NK-92 treated with Interleukin-12 subunit alpha and Interleukin-12 subunit beta, amount 100 ng/mL, for 24 hours (cell line): Measurements from ENCODE around the gene LIN7A.

ENCODE experiments used
- DNase-seq: peaks from one replicate; lab custom pipeline; 2025; lab: John Stamatoyannopoulos, UW

The LIN7A gene

DNA sequence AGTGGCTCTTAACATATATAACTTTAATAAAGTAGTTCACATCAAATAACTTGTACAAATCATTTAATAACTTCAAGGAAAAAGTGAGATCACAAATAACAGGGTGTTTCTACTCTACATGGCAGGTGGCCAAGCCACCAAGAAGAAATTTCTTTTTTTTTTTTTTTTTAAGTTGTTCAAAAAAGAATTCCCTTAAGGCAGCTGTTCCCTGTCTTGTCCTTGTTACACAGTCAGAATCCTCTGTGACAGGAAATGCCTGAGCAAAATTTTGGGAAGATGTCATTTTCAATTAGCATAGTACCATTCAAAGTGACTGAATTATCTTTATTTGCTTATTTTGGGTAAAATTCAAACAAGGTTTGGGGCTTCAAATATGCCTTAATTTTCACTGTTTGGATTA lies 79.4 kb downstream of the LIN7A start:
- no peak for DNase-seq

DNA sequence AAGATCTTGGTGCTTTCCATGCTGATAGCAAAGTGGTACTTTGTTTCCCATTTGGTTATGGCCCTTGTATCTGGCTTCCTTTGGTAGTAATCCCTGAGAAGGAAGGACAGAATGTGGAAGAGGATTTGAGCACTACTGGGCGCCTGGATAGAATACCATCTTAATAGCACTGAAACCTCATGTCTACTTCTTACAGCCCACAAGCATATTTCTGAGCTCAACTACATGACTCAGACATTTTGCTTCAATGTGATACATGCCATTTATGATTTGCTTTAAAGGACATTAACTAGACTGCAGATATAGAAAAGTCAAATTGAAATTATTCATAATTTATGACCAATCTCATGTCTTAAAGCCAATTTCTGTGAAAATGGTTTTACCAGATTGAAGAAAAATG lies 80.4 kb downstream of the LIN7A start:
- DNase-seq: no peak

DNA sequence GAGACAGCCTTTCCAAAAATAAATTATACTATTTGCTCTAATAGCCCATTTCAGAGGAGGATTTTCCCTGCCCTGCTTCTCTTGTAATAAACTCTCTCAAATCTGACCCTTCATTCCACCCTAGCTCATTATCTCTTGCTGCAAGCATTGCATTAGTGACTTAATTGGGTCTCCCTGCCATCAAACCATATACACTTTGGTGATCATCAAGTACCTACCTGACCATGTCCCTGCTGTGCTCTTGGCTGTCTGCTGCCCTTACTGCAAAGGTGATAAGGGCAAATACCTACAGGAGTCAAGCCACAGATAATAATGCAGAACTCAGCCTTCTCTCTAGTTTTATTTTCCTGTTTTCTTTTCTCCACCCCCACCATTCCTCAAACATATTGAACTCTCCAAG lies 88.4 kb downstream of the LIN7A start:
- DNase-seq: no peak

DNA sequence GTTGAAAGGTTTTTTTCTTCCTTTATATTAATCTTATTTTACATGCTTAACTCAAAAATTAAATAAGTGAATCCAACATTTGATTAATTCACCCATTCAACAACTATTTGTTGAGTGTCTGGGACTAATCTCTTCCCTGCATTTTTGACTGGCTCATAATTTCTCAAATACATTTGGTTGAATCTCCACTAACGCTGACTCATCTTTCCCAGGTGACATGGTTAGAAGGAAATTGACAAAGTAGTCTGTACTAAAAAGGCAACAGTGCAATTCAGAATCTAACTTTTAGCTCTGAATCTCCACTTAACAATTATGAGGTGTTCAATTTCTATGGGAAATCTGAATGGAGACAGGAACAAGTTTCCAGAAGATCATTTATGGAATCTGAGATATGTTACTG lies 88.9 kb downstream of the LIN7A start:
- DNase-seq: no peak

DNA sequence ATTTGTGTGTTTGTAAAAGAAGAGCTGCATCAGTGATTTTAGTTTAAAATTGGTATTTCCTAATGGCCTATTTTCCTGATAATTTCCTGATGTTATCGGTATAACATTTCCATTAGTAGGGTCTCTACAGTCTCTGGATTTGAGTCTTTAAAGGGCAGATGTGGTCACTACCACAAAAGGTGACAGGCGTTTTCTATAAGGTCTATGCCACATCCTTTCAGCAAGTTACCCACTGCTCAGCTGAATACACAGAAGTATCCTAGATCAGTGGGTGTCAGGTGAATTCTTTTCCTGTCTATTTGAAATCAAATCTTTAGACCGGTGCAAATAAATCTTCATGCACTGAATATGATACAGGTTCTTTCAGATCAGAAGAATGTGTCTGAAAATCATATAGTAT lies 90.2 kb downstream of the LIN7A start:
- DNase-seq: no peak

DNA sequence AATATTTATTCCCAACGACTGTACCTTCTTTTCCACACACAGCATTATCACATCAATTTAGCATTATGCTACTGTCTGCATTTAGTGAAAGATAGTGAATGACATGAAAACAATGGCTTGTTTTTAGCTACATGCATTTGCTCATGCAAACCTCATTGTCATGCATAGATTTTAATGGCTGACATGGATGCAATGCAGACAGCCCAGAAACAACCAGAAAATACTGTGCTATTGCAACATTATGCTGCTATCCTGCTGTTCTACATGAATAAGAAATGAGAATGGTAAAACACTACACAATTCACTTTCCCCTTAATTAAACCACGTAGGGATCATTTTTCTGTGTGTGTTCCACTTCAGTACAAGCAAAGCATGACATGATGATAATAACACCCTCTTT lies 90.8 kb downstream of the LIN7A start:
- no peak for DNase-seq

DNA sequence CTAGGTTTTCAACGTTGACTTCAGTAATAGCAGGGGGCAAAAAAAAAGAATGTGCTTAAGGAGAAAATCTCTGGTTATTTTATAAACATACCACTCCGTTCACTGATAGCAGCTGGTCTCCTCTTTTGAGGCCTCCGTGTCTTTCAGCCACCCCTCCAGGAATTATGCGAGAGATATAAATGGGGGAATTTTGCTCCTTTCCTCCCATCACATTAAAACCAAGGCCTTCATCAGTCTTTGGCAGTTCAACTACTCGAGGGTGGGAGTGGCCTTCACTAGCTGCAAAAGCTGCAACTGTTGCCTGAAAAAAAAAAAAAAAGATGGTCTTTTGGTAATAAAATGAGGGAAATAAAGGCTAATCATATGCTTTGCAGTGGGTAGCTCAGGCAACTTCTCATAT lies 92.1 kb downstream of the LIN7A start:
- no peak for DNase-seq

DNA sequence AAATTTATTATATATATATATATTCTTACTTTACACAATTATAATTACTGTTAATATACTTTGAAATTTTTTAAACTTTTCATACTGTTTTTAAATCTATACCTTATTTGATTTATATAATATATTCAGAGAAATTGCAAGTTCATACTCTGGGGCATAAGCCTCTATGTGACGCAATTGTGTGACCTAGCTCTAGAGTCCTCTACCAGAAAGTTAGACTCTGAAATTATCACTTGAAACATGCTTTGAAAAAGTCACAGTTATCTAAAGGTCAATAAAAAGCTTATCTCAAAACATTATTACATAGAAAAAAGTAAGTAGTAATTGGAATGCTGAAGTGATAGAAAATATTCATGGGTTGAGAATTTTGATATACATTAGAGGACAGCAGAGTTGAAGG lies 93.8 kb downstream of the LIN7A start:
- no peak for DNase-seq

DNA sequence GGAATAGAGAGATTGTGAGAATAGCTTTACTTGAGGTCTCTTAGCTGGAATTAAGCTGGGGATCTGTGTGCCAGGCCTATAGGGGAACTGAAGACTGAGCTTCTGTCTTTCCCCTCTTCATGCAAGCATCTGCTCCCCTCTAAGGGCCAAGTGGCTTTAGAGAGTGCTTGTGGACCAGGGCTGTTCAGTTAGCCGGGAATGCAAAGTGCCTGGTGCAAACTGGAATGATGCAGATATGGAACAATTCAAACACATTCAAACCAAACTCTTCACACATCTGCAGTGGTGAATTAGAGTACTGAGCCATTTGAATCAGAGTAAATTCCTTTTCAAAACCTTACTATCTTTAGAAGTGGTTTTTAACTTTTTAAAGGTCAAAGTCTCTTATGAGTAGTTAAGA lies 99.0 kb downstream of the LIN7A start:
- DNase-seq: no peak

DNA sequence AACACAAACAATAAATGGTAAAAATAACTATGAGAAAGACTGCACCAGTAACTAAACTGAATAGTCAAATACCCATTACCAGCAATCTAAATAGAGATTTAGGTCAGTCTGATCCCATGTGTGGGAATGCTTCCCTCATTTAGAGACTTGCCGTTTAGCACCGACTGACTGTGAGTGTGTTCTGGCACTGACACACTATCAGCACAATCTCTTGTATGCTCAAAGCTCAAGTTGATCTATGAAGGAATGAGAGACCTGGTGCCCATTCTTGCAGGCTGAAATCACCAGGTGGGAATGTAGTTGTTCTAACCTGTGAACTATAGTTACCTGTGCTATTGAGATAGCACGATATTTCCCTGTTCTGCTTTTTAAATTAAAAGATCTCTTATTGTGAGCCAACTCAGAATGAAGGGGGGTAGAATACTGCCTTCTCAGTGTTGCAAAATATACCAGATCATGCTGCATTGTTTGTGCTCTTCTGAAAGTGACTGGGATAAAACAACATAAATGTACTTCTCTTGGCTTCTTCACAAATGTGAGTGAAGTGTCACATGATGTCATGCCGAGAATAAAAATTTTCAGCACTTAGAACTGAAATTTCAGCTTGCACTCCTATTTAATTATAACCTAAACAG lies 99.6 kb downstream of the LIN7A start:
- DNase-seq: no peak

DNA sequence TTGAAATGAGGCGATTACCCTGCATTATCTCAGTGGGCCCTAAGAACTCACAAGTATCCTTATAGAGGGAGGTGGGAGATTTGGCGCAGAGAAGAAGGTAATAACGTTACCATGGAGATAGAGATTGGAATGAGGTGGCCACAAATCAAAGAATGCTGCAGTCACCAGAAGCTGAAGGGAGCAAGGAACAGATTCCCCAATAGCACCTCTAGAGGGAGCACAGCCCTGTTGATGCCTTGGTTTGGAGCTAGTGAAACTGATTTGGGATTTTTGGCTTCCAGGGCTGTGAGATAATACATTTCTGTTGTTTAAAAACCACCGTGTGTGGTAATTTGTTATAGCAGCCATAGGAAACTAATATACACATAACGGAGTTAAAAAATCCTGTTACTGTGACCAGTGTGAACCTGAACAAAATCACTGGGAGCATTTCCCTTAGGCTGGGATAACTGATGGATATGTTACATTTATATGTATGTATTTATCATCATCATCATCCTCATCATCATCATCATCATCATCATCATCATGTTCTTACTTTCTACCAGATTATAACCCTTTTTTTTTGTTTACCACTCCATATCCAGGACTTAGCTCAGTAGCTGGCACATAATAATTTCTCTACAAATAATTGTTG lies 100.3 kb downstream of the LIN7A start:
- DNase-seq: no peak

DNA sequence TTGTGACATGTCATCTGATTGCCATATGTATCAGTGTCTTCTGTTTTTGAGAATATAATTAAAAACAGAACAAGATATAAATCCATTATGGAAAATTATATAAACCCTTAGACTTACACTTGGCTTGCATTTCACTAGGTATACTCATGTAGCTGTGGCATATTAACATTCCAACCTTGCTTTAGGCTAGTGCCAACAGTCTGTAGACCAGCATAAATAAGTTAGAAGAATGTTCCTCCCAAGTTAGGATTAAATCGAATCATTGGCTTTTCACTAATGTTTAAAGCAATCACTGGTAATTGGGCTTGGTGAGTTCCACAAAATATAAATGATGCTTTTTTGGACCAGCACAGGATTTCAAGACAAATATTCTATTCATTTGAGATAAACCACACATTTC lies 103.0 kb downstream of the LIN7A start:
- DNase-seq: no peak

DNA sequence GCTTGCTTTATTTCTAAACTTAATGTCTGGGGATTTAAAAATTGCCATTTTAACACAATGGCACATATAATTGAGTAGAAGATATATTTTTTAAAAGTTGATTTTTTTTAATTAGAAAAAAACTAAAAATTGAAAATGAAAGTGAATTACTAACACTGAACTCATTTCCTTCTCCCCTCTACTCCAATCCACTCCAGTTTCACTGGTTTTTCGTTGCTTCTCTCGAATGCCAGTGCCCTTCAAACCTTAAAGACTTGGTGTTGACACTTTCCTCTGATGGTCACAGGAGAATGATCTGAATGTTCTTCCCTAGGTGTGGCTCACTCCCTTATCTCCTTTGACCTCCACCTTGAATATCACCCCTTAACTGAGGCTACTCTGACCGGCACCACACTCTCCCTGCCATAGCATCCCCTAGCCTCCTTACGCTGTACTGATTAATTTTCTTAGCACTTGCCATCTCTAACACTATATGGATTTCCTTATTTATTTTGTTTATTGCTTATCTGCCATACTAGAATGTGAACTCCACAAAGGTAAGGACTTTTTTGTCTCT lies 107.1 kb downstream of the LIN7A start:
- DNase-seq: no peak

DNA sequence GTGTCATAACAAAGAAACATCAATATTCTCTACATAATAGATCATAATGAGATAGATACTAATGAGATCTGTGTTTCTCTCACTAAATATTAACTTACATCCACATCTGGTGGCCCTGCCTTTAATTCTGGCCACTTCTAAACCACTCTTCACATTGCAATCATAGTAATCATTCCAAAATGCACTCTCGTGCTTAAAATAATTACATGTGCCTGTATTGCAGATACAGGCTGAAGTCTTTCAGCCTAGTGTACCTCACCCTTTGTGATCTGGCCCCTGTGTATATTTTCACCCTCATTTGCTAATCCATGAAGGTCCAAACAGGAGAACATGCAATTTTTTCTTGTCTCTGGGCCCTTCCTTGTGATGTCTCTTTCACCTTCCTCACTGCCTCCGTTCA lies 108.0 kb downstream of the LIN7A start:
- no peak for DNase-seq

DNA sequence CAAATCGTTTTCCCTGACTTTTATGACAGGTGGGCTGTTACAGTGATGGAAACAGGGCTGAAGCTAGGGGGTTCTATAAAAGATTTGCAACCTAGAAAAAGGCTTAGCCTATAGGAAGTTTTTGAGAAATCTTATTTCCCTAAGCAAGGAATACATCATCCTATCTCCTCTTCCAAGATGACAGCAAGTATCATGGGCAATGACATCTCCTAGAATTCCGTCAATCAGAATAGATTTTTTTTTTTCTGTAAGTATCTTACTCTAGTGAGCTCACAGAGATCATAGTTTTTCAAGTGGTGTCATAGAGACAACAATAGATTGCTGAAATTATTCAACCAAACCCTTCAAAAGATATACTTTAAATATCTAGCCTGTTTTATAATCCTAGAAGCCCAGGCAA lies 112.2 kb downstream of the LIN7A start:
- DNase-seq: no peak

DNA sequence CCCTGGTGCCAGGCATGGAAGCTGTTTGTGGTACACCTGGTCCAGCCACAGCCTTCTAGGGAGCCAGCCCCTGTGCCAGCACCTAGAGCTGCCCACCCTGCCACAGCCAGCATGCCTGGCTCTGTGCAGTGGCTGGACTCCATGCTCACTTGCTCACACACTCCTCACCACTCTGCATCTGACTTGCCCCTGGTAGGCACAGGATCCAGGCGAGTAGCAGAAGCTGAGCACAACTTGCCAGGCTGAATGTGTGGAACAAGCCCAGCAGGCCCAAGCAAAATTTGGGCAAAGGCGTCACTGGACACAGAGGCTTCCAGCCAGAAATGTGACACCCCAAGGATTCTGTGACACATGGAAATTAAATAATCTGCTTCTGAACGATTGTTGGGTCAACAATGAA lies 114.3 kb downstream of the LIN7A start:
- DNase-seq: no peak

DNA sequence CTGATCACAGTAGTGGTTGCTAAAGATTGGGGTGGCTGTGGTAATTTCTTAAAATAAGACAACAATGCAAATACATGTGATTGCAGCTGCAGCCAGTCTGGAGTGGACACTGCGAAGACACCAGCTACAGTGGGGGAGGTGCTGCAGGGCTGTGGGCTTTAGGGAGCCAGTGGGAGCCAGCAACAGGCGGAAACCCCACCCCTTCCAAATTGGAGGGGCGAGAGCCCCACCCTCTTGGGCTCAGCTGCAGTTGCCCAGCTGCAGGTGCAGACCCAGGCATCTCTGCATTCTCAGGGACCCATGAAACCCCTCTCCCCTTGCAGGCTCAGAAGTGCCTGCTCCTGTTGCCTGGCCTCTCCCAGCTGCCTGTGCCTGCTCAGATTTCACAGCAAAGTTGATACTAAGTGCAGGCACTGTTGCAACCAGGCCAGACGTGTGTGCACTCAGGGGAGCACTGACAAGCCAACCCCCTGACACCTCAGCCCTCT lies 116.2 kb downstream of the LIN7A start:
- no peak for DNase-seq

DNA sequence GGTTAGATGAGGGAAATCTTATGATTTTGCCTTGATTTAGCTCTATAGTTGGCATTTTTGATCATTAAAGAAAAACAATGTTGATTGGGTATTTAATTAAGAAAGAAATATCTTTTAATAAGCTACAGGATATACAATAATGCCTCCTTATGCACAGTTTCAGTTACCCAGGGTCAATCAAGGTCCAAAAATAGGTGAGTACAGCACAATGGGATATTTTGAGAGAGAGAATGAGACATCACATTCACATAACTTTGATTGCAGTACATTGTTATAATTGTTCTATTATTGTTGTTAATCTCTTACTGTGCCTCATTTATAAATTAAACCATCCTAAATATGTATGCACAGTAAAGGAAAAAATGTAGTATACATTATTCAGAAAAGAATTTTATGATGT lies 118.9 kb downstream of the LIN7A start:
- no peak for DNase-seq

DNA sequence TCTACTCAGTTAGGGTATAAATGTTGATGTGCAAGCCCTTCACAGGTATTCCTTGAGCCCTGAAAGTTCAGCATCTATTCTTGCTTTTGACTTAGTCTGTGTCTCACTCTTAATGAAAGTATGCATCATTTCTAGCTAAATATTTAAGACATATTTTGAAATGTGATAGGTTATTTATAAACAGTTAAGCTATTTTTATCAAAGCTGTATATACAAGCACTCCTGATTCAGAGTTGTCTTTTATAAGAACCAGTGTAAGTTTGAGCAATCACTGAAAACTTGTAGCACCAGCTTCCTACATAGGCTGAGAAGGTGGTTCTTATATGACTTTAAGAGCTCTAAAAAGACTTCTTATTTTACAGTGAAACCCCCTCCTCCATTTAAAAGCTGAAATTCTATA lies 122.4 kb downstream of the LIN7A start:
- no peak for DNase-seq

DNA sequence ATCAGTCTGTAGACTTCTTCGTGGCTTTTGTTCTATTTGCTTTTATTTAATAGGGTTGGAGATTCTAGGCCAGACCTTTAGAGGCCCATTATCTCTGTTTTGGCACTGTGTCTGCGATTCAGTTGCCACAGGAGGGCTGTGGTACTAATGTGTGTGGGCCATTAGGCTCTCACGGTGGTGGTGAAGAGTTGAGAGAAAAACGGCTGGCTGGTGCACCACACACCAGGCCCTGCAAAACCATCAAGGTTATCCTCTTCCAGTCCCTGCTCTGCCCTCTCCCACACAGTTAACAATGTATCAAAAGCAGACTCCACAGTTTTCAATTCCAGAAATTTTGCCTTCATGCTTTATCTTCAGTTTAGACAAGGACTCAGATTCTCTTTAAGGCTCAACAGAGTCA lies 123.3 kb downstream of the LIN7A start:
- DNase-seq: no peak

DNA sequence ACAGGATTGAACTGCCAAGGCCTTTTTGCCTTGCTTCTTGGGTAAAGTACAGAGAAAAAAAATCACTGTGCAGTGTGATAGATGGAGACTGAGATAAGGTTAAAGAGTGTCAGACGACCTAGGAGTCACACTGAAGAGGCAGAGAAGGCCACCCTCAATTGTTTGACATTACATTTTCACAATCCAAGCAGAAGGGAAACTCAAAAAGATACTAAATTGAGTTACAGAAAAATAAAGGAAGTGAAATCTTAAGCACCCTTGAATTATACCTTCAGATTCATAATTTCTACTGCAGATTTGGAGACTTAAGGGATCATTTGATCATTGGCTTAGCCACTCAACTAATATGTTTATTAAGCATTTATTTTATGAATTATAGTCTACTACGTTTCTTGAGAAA lies 123.9 kb downstream of the LIN7A start:
- DNase-seq: no peak

DNA sequence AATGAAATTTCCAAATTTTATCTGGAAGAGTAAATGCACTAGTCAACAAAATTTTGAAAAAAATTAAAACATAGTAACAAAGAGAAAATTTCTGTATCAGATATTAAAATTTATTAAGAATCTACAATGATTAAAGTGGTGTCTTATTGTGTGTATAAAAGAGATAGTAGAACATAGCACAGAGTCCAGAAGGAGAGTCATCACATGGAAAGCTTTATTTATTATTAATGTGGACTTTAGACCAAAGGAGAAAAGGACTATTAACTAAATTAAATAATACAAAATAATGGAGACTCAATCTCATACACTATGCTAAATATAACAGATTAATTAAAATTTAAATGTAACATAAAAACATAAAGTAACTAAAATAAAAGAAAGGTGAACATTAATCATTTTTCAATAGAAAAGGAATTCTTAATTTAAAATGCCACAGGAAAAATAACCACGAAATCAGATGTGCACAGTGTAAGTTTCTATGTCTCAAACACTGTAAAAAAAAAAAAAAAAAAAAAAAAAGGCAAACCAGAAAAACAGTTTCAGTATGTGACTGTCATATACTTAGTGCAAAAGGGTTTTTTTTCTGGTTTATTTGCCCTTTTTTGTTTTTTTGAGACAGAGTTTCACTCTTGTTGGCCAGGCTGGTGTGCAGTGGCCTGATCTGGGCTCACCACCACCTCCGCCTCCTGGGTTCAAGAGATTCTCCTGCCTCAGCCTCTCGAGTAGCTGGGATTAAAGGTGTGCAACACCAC lies 125.6 kb downstream of the LIN7A start:
- DNase-seq: no peak

DNA sequence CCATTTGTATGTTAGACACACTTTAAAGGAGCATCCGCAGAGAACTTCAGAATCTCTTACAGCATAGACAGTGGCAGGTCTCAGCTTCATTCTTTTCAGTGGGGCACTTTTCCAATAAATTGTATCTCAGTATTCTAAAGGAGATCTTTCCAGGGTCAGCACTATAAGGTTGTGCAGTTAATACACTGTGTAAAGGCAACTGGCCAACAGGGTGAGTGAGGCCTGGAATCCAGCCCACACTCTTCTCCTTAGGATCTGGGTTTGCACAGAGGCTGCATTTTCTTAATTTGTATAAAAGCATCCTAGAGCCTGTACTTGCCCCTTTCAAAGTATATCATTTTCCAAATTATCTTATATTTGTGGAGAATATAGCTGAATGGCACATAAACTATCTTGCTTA lies 126.9 kb downstream of the LIN7A start:
- DNase-seq: no peak
